ENCODE measurements around the gene OR2C1. TPM values are rescaled to one million over a fixed set of nuclear protein-coding genes. Genes with fewer than 3 reads are reported as not detected.

The OR2C1 gene
- total and polyA plus RNA-seq, 12 donors: 0.14 to 0.44 (median 0.29) TPM; not detected in 6

DNA sequence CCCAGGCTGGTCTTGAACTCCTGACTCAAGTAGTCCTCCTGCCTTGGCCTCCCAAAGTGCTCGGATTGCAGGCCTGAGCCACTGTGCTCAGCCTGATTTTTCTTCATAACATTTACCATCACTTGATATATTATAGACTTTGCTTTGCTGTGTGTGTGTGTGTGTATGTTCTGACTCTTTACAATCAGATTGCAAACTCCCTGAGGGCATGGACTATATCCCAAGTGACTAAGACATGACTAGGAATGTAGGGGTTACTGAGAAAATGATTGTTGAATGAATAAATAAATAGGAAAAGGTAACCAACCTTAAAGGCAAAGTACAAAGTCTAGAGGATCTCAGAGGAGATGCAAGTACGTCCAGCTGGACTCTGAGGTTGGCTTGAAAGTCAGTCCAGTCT, 9.6 kb upstream of the OR2C1 start:
- no peak overlapping the region for H3K4me3 ChIP-seq
- intact Hi-C loops (cut with DNase I): no loop called here
- no peak overlapping the region for H3K27ac ChIP-seq
- TF ChIP-seq CTCF (IDR thresholded peaks at IDR 0.05) (no peak), POLR2A (IDR thresholded peaks at IDR 0.05) (no peak)
- WGBS, 4 donors: 58 to 73% (median 65%) methylated on average over 2 of the region's 2 CpGs
- no peaks in the 10 kb centered on the region for H3K27me3 ChIP-seq
- DNase-seq: no peak
- no peaks in the 10 kb centered on the region for H3K4me1 ChIP-seq (replicated peaks in 1 of 2)
- H3K36me3 ChIP-seq (replicated peaks in 1 of 2): no peaks in the 10 kb centered on the region
- no peaks in the 10 kb centered on the region for H3K9me3 ChIP-seq (replicated peaks in 1 of 3)

GRCh38 chr16:3347586-3347985, 8.1 kb upstream of the OR2C1 start:
- H3K27ac ChIP-seq: no peak overlapping the region
- TF ChIP-seq CTCF (IDR thresholded peaks at IDR 0.05) (no peak), POLR2A (IDR thresholded peaks at IDR 0.05) (no peak)
- H3K27me3 ChIP-seq: no peaks in the 10 kb centered on the region
- no peak overlapping the region for H3K4me3 ChIP-seq
- intact Hi-C loops (cut with DNase I): no loop called here
- no peaks in the 10 kb centered on the region for H3K36me3 ChIP-seq (replicated peaks in 1 of 2)
- no peaks in the 10 kb centered on the region for H3K4me1 ChIP-seq (replicated peaks in 1 of 2)
- DNase-seq: no peak
- 65 to 77% (median 71%) methylated on average over 9 to 10 of the region's 10 CpGs for WGBS, 4 donors
- no peaks in the 10 kb centered on the region for H3K9me3 ChIP-seq (replicated peaks in 1 of 3)

- TF ChIP-seq CTCF (IDR thresholded peaks at IDR 0.05): no peak
Measured at GRCh38 chr16:3348547-3349167, 7.0 kb upstream of the OR2C1 start.

DNA sequence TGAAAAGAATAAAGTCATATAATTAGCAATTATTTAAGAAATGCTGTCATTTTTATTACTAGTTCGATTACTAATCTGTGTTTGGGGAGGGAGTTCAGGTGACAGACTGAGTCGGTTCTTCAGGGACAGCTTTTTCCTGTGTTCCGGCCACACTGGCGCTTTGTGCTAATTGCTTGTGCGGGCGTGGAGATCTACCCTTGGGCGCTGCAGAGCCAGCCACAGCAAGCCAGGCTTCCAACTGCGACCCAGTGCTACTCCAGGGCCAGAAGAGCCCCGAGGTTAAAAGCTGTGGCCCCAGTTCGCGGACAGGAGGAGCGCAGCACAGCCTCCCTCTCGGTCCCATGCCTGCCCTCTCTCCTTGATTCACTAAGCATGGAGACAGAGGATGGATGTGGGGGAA, 6.5 kb upstream of the OR2C1 start:
- no peak overlapping the region for H3K27ac ChIP-seq
- H3K9me3 ChIP-seq (replicated peaks in 1 of 3): no peaks in the 10 kb centered on the region
- no peak for DNase-seq
- H3K4me1 ChIP-seq (replicated peaks in 1 of 2): no peaks in the 10 kb centered on the region
- TF ChIP-seq POLR2A (IDR thresholded peaks at IDR 0.05) (no peak), CTCF (IDR thresholded peaks at IDR 0.05) (no peak)
- H3K4me3 ChIP-seq: no peak overlapping the region
- H3K27me3 ChIP-seq: no peaks in the 10 kb centered on the region
- H3K36me3 ChIP-seq (replicated peaks in 1 of 2): no peaks in the 10 kb centered on the region
- WGBS, 4 donors: 56 to 64% (median 59%) methylated on average over 9 to 13 of the region's 13 CpGs
- intact Hi-C loops (cut with DNase I): no loop called here

More at GRCh38 chr16:3348547-3349167, 7.0 kb upstream of the OR2C1 start:
- Histone ChIP-seq H3K9me3 (replicated peaks in 1 of 3) (no peaks in the 10 kb centered on the region), H3K4me1 (replicated peaks in 1 of 2) (no peaks in the 10 kb centered on the region), H3K36me3 (replicated peaks in 1 of 2) (no peaks in the 10 kb centered on the region), H3K27me3 (no peaks in the 10 kb centered on the region), H3K4me3 (no peak overlapping the region), H3K27ac (no peak overlapping the region)
- no peak for DNase-seq
- intact Hi-C loops (cut with DNase I): no loop called here
- WGBS, 4 donors: 34 to 46% (median 39%) methylated on average over 4 of the region's 4 CpGs
